ENCODE measurements around the gene CELSR1.

The CELSR1 gene

GRCh38 chr22:46551996-46552395 is 14.6 kb upstream of the CELSR1 start:
- DNase-seq (ENCODE audit: low read depth in 2 of 2, low spot score in 1 of 2): no peak

DNA sequence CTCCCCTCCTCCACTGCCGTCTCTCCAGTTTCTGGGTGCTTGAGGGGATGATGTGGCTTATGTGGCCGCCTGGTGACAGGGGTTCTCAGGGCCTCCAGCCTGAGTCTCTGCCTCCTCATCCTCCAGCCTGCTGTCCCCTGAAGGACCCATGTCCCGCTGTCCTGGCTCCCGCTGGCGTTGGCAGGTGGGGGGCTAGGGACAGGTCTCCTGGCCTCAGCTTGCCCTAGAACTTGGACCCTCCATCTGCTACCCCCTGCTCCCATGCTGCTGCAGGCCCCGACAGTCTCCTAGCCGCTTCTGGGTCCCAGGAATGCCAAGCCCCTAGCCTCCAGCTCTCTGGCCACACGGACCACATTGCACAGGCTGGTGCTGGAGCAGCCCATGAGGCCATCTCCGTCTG is 13.9 kb upstream of the CELSR1 start:
- no peak for DNase-seq (ENCODE audit: low read depth in 2 of 2, low spot score in 1 of 2)

DNA sequence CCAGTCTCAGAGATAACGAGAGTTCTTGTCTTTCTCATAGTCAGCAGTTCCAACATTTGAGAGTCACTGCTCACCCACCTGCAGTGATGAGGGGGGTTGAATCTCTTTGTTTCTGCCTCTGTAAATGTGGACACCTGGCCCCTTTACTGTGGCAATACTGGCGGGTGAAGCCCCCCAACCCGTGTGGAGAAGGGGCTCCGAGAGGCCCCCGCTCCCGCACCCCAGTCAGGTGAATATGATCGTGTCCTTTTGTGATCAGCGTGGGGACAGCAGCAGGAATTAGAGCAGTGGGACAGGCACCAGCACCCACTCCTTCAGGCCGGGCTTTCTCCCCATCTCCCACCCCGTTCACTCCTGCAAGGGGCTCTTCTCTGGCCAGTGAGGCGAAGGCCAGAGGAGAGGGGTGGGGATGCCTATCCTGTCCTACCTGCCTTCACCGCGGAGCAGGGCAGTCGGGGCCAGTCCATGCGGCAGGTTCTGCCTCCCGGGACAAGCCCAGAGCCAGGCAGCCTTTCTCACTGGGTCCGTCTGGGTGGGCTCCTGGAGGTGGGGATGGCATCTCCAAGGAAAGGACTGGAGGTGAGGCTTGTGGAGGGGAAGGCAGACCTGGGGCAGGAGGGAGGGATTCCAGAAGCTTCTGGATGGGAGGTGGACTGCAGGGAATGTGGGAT is 12.7 kb upstream of the CELSR1 start:
- DNase-seq (ENCODE audit: low read depth in 2 of 2, low spot score in 1 of 2): no peak

DNA sequence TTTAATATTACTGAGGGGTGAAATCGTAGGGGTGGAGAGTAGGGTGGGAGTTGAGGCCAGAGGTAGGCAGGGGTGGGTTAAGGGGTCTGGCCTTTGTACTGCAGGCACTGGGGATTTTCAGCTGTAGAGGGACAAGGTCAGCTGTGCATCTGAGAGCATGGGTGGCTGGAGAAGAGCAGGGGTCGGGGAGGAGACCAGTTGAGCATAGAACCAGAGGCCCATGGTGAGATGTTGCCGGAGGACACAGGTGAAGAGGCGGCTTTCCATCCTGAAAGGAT is 12.1 kb upstream of the CELSR1 start:
- no peak for DNase-seq (ENCODE audit: low read depth in 2 of 2, low spot score in 1 of 2)

DNA sequence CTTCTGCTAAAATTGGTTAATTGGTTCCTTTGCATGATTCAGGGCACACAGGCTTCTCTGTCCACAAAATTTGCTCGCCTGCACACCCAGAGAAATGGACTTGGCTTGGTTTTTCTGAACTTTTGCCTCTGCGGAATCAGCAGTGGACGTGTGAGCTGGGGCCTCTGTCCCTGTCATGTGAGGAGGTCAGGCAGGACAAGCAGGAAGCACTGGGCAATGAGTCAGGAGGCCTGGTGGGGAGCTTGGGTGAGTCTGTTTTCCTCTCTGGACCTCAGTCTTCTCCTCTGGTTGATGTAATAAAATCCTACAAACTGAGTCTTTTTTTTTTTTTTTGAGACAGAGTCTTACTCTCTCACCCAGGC is 10.4 kb upstream of the CELSR1 start:
- no peak for DNase-seq (ENCODE audit: low read depth in 2 of 2, low spot score in 1 of 2)

- DNase-seq (ENCODE audit: low read depth in 2 of 2, low spot score in 1 of 2): no peak
Measured at GRCh38 chr22:46547179-46547882, 9.9 kb upstream of the CELSR1 start.

GRCh38 chr22:46546466-46547178 is 9.2 kb upstream of the CELSR1 start:
- DNase-seq (ENCODE audit: low read depth in 2 of 2, low spot score in 1 of 2): no peak

DNA sequence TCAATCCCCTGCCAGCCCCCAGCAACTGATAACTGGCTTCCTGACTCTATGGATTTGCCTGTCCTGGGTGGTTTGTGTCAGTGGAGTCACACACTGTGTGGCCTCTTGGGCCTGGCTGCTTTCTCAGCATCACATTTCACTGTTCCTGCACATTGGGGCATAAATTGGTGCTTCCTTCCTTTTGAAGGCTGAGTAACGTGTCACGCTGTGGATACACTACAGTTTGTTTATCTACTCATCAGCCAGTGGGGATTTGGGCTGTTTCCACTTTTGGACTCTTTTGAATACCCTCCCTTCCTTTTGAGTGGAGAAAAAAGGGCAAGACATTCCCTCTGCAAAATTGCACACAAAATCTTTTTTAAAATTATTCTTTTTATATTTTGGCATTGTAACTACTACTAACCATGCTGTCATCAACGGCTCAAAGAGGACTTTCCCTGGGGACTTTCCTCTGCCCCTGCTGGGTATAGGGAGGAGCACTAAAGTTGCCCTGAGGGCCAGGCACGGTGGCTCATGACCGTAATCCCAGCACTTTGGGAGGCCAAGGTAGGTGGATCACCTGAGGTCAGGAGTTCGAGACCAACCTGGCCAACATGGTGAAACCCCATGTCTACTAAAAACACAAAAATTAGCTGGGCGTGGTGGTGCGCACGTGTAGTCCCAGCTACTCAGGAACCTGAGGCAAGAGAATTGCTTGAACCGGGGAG is 7.8 kb upstream of the CELSR1 start:
- DNase-seq (ENCODE audit: low read depth in 2 of 2, low spot score in 1 of 2): no peak

GRCh38 chr22:46542011-46542985 is 4.9 kb upstream of the CELSR1 start:
- DNase-seq (ENCODE audit: low read depth in 2 of 2, low spot score in 1 of 2): peak; percentile 43 to 49

- no peak for DNase-seq (ENCODE audit: low read depth in 2 of 2, low spot score in 1 of 2)
Measured at GRCh38 chr22:46541536-46541935, 4.1 kb upstream of the CELSR1 start.

DNA sequence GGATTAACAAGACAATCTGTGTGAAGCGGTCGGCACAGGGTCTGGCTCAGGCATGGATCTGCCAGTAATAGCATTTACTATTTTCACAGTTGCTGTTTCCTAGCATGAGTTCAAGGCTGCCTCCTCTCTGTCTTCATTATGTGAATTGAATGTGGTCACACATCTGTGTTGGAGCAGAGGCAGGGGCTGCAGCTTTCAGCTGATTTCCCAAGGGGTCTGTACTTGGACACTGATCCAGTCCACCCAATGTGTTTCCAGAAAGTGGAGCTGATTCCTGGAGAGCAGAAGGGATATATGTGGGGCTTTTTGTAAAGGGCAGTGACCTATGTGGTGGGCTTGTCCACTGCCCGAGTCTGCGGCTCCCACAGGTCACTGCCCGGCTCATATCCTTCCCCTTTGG is 3.5 kb upstream of the CELSR1 start:
- no peak for DNase-seq (ENCODE audit: low read depth in 2 of 2, low spot score in 1 of 2)

- DNase-seq (ENCODE audit: low read depth in 2 of 2, low spot score in 1 of 2): no peak
Measured at GRCh38 chr22:46539169-46539568, 1.7 kb upstream of the CELSR1 start.

- DNase-seq (ENCODE audit: low read depth in 2 of 2, low spot score in 1 of 2): no peak
Measured at GRCh38 chr22:46538814-46539160, 1.4 kb upstream of the CELSR1 start.

GRCh38 chr22:46537946-46538813 is 760 bp upstream of the CELSR1 start:
- no peak for DNase-seq (ENCODE audit: low read depth in 2 of 2, low spot score in 1 of 2)

- DNase-seq (ENCODE audit: low read depth in 2 of 2, low spot score in 1 of 2): no peak
Measured at GRCh38 chr22:46536537-46537224, 739 bp downstream of the CELSR1 start.

GRCh38 chr22:46535876-46536536 is 1.4 kb downstream of the CELSR1 start:
- DNase-seq (ENCODE audit: low read depth in 2 of 2, low spot score in 1 of 2): no peak

DNA sequence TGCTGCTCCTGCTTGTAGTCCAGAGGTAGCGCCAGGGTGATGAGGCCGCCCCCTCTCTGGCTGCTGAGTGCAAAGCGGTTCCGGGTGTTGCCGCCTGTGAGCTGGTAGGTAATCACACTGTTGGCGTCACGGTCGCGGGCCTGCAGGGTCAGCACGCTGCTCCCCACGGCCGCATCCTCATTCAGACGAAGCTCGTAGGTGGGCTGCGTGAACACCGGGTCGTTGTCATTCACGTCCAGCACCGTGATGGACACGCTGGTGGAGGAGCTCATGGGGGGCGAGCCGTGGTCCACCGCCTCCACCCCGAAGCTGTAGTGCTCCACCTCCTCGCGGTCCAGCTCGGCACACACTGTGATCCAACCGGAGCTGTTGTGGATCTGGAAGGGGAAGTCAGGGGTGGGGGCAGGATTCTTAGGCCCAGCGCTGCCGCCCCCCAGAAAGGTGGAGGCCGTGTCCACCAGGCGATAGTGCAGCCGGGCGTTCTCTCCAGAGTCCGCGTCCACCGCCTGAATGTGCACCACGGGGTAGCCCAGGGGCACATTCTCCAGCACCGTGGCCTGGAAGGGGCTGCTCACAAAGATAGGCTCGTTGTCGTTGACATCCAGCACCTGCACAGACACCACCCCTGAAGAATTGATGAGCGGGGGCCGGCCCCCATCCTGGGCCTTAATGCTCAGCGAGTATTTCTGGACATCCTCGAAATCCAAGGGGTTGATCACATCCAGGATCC is 2.4 kb downstream of the CELSR1 start:
- no peak for DNase-seq (ENCODE audit: low read depth in 2 of 2, low spot score in 1 of 2)

DNA sequence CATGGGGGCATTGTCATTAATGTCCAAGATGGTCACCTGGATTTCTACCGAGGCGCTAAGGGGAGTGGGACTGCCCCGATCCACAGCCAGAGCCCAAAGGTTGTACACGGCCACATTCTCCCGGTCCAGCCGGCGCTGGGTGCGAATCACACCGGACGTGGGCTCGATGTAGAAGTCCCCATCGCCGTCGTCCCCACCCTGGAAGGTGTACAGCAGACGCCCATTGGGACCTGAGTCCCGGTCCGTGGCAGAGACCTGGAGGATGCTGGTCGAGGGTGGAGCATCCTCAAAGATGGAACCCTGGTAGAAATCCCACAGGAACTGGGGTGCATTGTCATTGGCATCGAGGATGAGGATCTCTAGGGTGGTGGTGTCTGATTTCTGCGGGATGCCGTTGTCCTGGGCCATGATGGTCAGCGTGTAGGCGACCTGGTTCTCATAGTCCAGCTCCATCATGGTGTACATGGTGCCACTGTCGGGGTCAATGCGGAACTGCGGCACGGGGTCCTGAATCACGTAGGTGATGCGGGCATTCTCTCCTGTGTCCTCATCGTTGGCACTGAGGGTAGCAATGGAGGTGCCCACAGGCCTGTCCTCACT is 3.1 kb downstream of the CELSR1 start:
- DNase-seq (ENCODE audit: low read depth in 2 of 2, low spot score in 1 of 2): no peak

All from stimulated activated CD8-positive, alpha-beta memory T cell treated with anti-CD3 and anti-CD28 coated beads, Interleukin-4, amount 100 ng/mL, for 1 hour (primary cell).